Activated CD4-positive, alpha-beta T cell treated with anti-CD3 and anti-CD28 coated beads, Interleukin-2, amount 50 U/mL, for 4 hours (primary cell): Measurements from ENCODE around the gene PPIE.

Experiments used
- DNase-seq, 2 experiments: peaks; one replicate each; pipeline ENCODE4 v3.0.0-alpha.2; 2020

The PPIE gene

GRCh38 chr1:39721664-39722063, 17.0 kb upstream of the PPIE start:
- DNase-seq: no peak

DNA sequence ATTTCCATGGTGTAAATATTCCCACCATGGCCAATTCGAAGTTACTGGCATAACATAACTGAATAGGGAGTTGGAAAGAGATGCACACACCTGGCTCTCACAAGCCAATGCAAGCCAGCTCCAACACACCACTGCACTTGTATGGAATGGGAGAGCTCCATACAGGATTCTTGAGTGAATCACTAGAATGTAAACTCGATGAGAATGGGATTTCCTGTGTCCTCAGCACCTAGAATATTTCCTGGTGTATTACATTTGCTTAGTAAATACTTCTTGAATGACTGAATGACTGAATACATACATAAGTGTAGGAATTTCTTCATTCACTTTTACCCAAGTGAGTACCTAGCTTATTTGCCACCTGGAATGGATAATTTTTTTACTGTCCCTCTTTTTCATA, 16.2 kb upstream of the PPIE start:
- DNase-seq: no peak

DNA sequence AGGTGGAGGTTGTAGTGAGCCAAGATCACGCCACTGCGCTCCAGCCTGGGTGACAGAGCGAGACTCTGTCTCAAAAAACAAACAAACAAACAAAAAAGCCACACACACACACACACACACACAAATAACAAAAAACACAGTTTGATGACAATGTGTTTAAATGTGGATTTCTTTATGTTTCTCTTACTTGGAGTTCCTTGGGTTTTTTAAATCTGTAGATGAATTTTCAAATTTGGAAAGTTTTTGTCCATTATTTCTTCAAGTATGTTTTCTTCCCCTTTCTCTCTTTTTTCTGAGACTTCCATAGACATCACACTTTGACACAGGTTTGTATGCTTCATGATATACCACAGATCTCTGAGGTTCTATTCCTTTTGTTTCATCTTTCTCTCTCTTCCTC, 12.1 kb upstream of the PPIE start:
- no peak for DNase-seq

GRCh38 chr1:39727221-39727931, 11.3 kb upstream of the PPIE start:
- no peak for DNase-seq

- no peak for DNase-seq
Observed at GRCh38 chr1:39727932-39728317, 10.8 kb upstream of the PPIE start.

GRCh38 chr1:39729030-39729429, 9.7 kb upstream of the PPIE start:
- no peak for DNase-seq

DNA sequence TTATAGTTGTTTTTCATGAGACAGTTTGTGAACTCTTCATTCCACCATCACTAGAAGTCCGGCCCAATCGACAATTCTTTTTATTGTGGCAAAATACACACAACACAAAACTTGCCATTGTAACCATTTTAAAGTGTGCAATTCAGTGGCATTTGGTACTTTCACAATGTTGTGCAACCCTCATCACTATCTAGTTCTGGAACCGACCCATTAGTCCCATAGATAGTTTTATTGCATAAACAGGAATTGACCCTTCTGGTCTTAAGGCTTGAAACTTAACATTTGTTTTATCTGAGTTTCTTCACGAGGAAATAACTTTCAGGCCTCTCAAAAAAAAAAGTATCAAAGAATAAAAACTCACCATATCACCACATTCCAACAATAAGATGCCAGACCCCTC, 8.8 kb upstream of the PPIE start:
- DNase-seq: no peak

- no peak for DNase-seq
Observed at GRCh38 chr1:39732730-39733129, 6.0 kb upstream of the PPIE start.

- no peak for DNase-seq
Observed at GRCh38 chr1:39733161-39733560, 5.5 kb upstream of the PPIE start.

DNA sequence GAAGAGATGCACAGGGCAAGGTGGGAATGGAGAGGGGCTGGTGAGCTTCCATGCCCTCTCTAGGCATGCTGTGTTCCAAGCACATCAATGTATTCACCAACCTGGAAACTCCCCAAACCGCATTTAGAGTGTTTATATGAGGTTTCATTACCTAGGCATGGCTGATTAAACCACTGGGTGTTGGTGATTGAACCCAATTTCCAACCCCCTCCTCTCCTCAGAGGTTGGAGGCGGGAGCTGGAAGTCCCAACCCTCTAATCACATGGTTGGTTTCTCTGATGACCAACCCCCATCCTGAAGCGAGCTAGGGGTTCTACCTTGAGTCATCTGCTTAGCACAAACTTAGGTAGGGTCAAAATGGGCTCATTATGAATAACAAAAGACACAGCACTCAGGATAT, 3.0 kb upstream of the PPIE start:
- DNase-seq: no peak

DNA sequence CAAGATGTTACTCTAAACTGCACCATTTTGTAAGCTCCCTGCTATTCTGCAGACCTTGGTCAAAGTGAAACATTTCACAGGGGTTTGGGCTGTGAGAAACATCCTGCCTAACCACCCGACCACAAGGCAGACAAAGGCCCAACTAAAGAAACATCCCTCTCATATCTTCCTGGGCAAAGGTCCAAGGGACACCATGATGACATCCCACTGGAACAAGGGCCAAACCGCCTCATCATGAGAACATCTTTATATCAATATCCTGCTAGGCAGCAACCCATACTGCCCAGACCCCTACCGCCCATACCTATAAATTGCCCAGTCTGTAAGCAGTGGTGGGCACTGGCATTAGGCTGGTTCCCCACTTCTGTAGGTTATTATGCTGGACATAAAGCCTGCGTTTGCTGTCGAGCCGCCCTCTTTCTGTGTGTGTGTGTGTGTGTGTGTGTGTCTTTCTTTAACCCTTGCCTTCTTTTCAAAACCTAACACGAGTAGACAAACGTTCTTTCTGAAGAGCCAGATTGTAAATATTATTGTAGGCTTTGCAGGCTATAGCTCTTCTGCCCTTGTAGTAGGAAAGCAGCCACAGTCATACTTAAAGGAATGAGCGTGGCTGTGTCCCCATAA, 1.0 kb upstream of the PPIE start:
- DNase-seq: no peak

- DNase-seq: no peak
Observed at GRCh38 chr1:39745016-39745670, 6.5 kb downstream of the PPIE start.

GRCh38 chr1:39751595-39751994, 12.9 kb downstream of the PPIE start:
- no peak for DNase-seq

DNA sequence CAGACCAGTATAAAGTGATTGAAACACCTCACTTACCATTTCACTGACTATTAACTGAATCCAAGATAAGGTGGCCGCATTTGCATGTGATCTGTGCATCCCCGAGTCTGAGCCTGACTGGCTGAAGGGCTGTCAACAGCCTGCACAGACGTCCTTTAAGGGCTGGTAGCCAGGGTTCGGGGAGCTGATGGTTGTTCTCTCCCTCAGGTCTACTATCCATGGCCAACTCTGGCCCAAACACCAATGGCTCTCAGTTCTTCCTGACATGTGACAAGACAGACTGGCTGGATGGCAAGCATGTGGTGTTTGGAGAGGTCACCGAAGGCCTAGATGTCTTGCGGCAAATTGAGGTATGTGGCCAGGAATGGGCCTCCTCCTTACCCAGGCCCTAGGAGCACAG, 14.0 kb downstream of the PPIE start:
- DNase-seq: no peak

- DNase-seq: no peak
Observed at GRCh38 chr1:39753132-39754025, 14.7 kb downstream of the PPIE start.

DNA sequence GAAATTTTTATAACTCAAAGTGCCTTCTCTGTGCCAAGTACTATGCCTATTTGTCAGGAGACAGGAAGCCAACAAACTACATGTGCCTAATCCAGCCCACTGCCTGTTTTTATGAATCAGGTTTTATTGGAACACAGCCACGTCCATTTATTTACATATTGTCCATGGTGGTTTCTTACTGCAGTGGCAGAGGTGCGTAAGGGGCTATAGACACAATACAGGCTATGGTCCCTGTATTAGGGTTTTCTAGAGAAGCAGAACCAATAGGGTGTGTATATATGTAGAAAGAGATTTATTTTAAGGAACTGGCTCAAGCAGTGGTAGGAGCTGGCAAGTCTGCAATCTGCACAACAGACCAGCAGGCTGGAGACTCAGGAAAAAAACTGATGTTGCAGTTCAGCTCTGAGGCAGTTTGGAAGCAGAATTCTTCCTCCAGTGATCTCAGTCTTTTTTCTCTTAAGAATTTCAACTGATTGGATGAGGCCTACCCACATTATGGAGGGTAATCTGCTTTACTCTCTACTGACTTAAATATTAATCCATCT, 15.4 kb downstream of the PPIE start:
- DNase-seq: no peak

DNA sequence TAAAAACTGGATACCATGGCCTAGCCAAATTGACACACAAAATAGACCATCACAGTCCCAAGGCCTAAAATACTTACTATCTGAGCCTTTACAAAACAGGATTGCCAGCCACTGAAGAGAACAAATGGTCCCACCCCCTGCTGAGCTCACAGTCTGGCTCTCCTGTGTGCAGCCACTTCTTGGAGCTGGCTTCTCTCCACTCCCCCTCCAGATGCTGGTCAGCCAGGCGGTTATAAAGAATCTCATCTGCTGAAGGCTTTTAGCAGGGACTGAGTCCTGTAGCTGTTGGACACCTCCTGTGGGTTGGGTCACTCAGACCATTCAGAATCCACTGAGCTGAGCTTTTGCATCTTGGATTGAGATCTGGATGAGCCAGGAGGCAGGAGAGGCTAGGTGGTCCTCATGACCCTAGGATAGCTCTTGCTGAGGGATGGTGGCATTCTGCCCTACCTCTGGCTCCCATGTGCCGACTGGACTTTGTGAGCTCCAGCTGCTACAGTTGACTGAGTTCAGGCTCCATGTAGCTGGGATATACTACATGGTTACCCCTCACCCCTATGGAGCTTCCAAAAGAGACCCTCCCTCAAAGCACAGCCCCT, 16.3 kb downstream of the PPIE start:
- no peak for DNase-seq

- DNase-seq: no peak
Observed at GRCh38 chr1:39755965-39756659, 17.4 kb downstream of the PPIE start.

GRCh38 chr1:39757501-39757900, 18.8 kb downstream of the PPIE start:
- no peak for DNase-seq

- no peak for DNase-seq
Observed at GRCh38 chr1:39758556-39759435, 20.1 kb downstream of the PPIE start.

DNA sequence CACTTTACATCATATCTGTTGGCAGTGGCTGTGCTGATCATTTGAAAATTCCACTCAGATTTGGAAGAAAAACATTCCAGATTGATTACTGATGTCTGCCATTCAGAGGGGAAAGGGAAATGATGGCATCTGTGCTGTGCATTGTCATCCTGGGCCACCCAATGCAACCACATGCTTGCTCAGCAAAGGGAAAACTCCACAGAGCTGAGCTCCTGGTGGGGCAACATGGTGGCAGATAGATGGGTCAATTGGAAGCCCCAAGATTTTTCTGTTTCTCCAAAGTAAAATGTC, 20.7 kb downstream of the PPIE start:
- DNase-seq: no peak
